HL-60 (cell line): Measurements from ENCODE around the gene PPP2R3A.
"Not testable (repeated sequence)": the region's sequence is repeated elsewhere in the genome, so short reads cannot be mapped to it uniquely, and the experiment has no call there.

Experiments
- DNase-seq, 2 experiments: peaks; one replicate each; pipeline ENCODE4 v3.0.0-alpha.2; 2010 to 2020; ENCODE audit warnings: low read depth in 1 of 2, low spot score in 1 of 2
- H3K27ac ChIP-seq: fragments of 250-450 bp; sonication (Bioruptor Pico); replicated peaks from 2 replicates; pipeline ENCODE4 v1.5.1; 2020; ENCODE audit warnings: mild to moderate bottlenecking, moderate library complexity
- H3K27me3 ChIP-seq: fragments of 250-450 bp; sonication (Bioruptor Pico); 2 replicates; pipeline ENCODE4 v1.5.1; 2021; ENCODE audit warnings: mild to moderate bottlenecking, moderate library complexity; ENCODE audit not compliant: insufficient read depth, poor library complexity, severe bottlenecking
- H3K4me3 ChIP-seq: replicated peaks from 2 replicates; pipeline ENCODE4 v1.5.1; 2011; ENCODE audit warnings: mild to moderate bottlenecking, control low read depth, low read length; ENCODE audit not compliant: insufficient read depth
- GABPA ChIP-seq: IDR thresholded peaks from 2 replicates; pipeline ENCODE4 v1.6.1; 2012; ENCODE audit warnings: low read depth
- POLR2AphosphoS5 ChIP-seq: IDR thresholded peaks from 2 replicates; pipeline ENCODE4 v1.6.1; 2012; ENCODE audit warnings: low read depth
- SPI1 ChIP-seq: IDR thresholded peaks from 2 replicates; pipeline ENCODE4 v1.6.1; 2012; ENCODE audit warnings: low read depth, mild to moderate bottlenecking, borderline replicate concordance
- TF ChIP-seq, protein P1 (sequence below): IDR thresholded peaks from one replicate; pipeline ENCODE4 v1.5.1; 2011; ENCODE audit warnings: low read length, control low read depth, inconsistent platforms; ENCODE audit not compliant: insufficient read depth
- TF ChIP-seq, protein P2 (sequence below): IDR thresholded peaks from 2 replicates; pipeline ENCODE4 v1.6.1; 2012; ENCODE audit warnings: low read depth; ENCODE audit not compliant: insufficient replicate concordance

PPP2R3A gene

DNA sequence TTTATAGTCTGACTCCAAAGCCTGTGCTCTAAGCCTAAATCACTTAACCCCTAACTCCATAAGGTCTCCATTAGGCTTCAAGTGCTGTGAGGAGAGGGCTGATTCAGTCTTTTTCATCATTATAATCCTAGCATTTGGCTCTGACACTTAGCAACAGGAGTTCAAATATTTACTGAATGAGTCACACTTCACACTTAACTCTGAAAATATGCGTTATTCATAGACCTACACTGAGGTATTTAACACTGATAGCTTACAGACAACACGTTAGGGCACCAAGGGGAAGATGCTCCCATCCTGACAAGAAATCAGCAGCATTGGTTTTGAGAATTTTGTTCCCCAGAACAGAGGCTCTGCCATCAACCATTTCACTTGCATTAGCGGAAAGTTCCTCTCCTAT is 177.1 kb downstream of the PPP2R3A start:
- Histone ChIP-seq H3K27ac (no peak overlapping the region), H3K27me3 (no peaks in the 10 kb centered on the region), H3K4me3 (no peak overlapping the region)
- peak; percentile 7; the same call in 1 of the 2 replicates for TF ChIP-seq POLR2AphosphoS5
- TF ChIP-seq, protein P1, sequence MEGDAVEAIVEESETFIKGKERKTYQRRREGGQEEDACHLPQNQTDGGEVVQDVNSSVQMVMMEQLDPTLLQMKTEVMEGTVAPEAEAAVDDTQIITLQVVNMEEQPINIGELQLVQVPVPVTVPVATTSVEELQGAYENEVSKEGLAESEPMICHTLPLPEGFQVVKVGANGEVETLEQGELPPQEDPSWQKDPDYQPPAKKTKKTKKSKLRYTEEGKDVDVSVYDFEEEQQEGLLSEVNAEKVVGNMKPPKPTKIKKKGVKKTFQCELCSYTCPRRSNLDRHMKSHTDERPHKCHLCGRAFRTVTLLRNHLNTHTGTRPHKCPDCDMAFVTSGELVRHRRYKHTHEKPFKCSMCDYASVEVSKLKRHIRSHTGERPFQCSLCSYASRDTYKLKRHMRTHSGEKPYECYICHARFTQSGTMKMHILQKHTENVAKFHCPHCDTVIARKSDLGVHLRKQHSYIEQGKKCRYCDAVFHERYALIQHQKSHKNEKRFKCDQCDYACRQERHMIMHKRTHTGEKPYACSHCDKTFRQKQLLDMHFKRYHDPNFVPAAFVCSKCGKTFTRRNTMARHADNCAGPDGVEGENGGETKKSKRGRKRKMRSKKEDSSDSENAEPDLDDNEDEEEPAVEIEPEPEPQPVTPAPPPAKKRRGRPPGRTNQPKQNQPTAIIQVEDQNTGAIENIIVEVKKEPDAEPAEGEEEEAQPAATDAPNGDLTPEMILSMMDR: no peak
- DNase-seq: no peak

DNA sequence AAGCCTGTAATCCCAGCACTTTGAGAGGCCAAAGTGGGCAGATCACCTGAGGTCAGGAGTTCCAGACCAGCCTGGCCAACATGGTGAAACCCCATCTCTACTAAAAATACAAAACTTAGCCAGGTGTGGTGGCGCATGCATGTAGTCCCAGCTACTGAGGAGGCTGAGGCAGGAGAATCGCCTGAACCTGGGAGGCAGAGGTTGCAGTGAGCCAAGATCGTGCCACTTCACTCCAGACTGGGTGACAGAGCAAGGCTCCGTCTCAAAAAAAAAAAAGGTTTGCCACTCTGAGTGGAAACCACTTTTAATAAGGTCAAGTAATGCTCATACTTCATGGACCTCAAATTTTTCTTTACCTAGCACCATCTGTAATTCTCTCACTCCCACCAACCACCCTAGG is 178.9 kb downstream of the PPP2R3A start:
- TF ChIP-seq POLR2AphosphoS5: peak; percentile 39; the same call in 1 of the 2 replicates
- H3K27ac ChIP-seq, H3K4me3 ChIP-seq, DNase-seq, H3K27me3 ChIP-seq: not testable (repeated sequence)

DNA sequence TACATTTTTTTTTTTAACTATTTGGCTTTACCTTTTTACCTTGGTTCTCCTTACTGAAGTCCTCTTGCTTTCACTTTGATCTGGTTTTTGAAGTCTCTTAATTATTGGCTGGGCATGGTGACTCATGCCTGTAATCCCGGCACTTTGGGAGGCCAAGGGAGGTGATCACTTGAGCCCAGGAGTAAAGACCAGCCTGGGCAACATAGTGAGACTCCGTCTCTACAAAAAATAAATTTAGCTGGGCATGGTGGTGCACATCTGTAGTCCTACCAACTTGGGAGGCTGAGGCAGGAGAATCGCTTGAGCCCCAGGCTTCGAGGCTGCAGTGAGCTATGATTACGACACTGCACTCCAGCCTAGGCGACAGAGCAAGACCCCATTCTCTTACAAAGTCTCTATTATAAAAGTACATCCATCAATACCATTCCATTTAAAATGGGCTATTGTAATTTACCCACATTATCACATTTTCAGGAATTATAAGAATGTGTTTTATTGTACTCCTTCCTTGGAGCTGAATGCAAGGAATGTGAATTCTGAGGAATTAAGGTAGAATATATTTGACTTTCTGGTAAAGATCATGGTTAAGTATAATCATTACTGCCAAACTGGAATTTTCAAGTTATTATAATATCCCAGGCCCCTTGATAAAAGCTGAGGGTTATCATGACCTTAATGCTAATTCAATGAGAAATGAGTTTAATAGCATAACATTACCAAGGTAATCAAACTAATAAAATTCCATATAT is 181.6 kb downstream of the PPP2R3A start:
- DNase-seq: no peak
- TF ChIP-seq GABPA (no peak), SPI1 (no peak), POLR2AphosphoS5 (no peak)
- TF ChIP-seq, protein P1: no peak
- TF ChIP-seq, protein P2, sequence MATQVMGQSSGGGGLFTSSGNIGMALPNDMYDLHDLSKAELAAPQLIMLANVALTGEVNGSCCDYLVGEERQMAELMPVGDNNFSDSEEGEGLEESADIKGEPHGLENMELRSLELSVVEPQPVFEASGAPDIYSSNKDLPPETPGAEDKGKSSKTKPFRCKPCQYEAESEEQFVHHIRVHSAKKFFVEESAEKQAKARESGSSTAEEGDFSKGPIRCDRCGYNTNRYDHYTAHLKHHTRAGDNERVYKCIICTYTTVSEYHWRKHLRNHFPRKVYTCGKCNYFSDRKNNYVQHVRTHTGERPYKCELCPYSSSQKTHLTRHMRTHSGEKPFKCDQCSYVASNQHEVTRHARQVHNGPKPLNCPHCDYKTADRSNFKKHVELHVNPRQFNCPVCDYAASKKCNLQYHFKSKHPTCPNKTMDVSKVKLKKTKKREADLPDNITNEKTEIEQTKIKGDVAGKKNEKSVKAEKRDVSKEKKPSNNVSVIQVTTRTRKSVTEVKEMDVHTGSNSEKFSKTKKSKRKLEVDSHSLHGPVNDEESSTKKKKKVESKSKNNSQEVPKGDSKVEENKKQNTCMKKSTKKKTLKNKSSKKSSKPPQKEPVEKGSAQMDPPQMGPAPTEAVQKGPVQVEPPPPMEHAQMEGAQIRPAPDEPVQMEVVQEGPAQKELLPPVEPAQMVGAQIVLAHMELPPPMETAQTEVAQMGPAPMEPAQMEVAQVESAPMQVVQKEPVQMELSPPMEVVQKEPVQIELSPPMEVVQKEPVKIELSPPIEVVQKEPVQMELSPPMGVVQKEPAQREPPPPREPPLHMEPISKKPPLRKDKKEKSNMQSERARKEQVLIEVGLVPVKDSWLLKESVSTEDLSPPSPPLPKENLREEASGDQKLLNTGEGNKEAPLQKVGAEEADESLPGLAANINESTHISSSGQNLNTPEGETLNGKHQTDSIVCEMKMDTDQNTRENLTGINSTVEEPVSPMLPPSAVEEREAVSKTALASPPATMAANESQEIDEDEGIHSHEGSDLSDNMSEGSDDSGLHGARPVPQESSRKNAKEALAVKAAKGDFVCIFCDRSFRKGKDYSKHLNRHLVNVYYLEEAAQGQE: no peak
- no peaks in the 10 kb centered on the region for H3K27me3 ChIP-seq
- no peak overlapping the region for H3K4me3 ChIP-seq
- no peak overlapping the region for H3K27ac ChIP-seq

DNA sequence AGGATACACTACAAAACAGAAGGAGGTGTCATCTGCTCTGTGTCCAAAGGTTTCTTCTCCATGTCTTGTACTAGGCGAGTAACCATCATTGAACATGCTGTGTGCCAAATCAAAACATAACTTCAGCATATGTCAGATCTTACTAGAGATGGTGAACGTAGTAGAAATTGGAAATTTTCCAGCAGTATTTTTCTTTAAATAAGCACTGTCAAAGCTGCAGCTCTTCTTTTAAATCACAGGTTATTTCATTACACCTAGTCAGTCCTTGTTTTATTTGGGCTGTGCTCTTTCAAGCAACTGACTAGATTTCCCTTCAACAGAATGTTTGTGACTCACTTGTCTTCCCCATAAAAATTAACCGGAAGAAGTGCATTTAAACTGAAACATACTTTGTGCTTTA is 184.1 kb downstream of the PPP2R3A start:
- Histone ChIP-seq H3K4me3 (no peak overlapping the region), H3K27me3 (no peaks in the 10 kb centered on the region), H3K27ac (no peak overlapping the region)
- TF ChIP-seq GABPA (no peak), SPI1 (no peak), POLR2AphosphoS5 (no peak)
- TF ChIP-seq, protein P2: no peak
- TF ChIP-seq, protein P1: no peak
- DNase-seq: no peak
